GM18498 (cell line): ENCODE data around the gene CCNE1.

Source experiments
- ATAC-seq: cut with Tn5 transposase; IDR thresholded peaks from one replicate; pipeline ENCODE4 v1.9.1; 2021; ENCODE audit warnings: mild to moderate bottlenecking, moderate library complexity; ENCODE audit not compliant: unreplicated experiment

CCNE1 gene

DNA sequence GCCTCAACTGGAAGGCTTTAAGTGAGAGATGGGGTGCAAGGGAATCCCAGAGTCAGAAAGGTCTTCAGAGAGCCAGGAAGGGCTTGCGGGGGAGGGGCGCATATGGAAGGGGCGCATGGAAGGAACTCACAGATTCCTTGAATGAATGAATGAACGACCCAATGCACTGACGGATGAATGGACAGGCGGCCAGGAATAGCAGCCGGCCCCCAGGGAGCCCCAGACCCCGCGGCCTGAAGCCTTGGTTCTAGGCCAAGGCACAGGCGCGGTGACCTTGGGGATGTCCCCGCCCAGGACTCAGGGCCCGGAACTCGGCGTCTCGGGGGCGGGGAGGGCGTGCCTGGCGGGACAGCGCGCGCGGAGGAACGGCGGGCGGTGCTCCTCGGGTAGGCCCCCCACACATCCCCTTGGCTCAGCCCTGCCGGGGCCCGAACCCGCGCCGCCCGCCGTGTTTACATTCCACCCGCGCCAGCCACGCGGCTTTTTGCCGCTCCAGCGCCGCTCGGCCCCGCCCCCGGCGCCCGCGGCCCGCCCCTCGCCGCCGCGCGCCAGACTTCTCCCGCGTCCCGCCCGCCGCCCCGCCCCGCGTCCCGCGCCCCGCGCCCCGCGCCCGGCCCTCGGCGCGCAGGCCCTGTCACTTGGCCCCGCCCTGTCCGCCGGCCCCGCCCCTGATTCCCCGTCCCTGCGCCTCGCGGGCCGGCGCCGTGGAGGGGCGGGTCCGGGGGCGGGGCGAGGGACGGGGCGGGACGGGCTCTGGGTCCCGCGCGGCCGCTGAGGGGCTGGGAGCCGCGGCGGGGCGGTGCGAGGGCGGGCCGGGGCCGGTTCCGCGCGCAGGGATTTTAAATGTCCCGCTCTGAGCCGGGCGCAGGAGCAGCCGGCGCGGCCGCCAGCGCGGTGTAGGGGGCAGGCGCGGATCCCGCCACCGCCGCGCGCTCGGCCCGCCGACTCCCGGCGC, at the start of gene CCNE1:
TSS of gene CCNE1 (plus strand) at position 867 of the 955 bp plus-strand sequence. CDS start 565 bp downstream, outside the sequence.
- ATAC-seq: peak; percentile 80

DNA sequence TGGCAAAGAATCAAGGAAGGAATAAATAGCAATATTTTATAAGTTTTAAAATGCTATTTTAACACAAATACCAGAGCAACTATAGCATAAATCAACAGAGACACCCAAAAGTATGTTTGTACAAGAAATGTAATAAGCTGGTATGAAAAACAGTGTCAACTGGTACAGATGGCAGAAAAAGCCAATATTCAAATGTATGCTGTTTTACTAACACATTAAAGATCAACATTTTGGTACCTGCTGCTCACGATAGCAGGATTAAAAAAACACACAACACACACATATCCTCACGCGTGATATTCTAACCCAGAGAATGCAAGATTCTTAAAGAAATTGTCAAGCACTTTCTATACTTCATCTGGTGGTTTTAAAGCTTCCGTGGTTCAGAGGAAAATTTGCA, 48.6 kb upstream of the CCNE1 start:
- ATAC-seq: no peak

GRCh38 chr19:29764361-29764760, 47.4 kb upstream of the CCNE1 start:
- no peak for ATAC-seq

GRCh38 chr19:29766100-29766499, 45.7 kb upstream of the CCNE1 start:
- ATAC-seq: no peak

DNA sequence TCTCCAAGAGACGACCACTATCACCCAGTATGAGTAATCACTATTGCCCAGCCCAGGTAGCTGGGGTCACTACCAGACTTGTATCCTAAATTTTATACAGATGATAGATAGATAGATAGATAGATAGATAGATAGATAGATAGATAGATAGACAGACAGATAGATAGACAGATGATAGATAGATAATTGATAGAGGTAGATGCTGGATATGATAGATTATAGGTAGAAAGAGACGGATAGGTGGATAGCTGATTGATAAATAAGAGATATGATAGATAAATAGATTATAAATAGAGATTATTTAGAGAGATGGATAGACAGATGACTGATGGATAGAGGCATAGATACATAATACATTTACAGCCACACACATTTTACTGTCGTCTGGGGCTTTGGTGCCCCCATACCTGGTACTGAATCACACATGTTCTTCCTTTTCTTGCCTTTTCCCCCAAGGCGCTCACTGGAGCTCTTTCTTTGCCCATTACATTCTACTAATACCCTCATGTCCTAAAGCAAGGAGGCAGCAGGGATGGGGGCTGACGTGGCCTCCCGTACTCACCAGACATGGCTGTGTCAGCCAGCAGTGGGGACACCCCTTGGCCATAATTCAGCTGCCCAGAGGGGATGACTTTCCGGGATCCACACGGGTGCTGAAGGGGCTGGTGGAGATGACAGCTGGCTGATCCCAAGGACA, 44.6 kb upstream of the CCNE1 start:
- no peak for ATAC-seq

GRCh38 chr19:29768166-29768565, 43.6 kb upstream of the CCNE1 start:
- ATAC-seq: no peak

DNA sequence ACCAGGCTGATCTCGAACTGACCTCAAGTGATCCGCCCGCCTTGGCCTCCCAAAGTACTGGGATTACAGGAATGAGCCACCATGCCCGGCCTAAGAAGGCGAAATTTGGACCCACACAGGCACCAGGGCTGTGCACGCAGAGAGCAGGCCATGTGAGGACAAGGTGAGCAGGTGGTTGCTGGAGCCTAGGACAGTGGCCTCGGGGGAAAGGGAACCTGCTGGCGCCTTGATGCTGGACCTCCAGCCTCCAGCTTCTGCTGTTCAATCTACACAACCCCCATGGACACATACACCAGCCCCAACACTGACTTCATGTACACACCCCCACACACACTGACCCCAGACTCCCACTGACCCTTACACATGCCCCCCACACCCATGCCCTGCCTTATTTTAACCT, 41.8 kb upstream of the CCNE1 start:
- no peak for ATAC-seq

DNA sequence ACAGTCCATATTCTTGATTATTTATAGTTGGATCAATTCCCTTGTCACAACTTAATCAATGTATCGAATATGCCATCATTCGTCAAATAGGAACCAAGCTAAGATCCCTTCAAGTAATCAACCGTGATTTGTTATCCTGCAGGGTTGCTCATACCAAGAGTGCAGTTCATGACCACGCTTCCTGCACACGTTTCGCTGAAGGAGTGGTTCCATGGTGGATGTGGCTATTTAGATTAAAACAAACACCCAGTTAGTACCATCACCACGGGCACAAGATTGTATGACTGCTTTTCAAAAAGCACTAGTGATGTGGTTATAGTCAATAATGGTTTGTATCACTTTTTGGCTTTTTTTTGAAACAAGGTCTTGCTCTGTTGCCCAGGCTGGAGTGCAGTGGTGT, 41.1 kb upstream of the CCNE1 start:
- ATAC-seq: no peak

DNA sequence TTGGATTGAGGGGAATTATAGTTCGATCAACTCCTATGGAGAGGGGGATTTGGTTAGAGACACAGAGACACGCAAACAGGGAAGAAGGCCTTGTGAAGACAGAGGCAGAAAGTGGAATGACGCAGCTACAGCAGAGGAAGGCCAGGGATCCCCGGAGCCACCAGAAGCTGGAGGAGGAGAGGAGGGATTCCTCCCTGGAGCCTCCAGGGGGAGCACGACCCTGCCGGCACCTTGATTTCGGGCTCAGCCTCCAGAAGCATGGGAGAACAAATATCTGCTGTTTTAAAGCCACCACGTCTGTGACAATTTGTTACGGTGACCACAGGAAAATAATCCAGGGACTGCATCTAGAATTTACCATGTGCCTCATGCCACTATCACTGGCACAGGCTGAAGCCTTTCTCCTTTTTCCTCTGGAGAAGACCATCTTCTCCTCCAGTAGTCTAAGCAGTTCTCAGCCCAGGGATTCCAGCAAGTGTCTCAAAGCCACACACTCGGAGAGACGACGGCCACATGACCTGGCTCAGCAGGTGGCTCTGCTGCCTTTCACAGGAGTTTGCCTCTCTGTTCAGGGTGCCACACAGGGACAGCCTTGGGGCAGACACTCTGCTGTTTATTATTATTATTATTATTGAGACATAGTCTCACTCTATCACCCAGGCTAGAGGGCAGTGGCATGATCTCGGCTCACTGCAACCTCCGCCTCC, 39.9 kb upstream of the CCNE1 start:
- ATAC-seq: no peak

DNA sequence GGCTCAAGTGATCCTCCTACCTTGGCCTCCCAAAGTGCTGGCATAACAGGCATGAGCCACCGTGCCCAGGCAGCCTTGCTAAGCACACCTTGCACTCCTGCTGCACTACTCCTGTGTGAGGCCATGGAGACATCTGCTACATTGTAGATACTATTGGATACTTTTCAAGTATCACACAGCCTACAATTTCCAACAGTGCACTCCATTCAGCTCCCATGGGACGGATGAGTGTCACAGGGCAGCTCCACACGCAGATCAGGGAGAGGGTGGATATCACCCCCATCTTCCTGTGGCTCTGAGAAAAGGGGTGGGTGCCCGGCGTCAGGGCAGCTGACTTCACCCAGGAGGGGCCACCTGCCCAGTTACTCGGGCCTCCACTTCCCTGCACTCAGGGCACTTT, 39.1 kb upstream of the CCNE1 start:
- ATAC-seq: no peak

GRCh38 chr19:29773141-29773540, 38.6 kb upstream of the CCNE1 start:
- ATAC-seq: no peak

DNA sequence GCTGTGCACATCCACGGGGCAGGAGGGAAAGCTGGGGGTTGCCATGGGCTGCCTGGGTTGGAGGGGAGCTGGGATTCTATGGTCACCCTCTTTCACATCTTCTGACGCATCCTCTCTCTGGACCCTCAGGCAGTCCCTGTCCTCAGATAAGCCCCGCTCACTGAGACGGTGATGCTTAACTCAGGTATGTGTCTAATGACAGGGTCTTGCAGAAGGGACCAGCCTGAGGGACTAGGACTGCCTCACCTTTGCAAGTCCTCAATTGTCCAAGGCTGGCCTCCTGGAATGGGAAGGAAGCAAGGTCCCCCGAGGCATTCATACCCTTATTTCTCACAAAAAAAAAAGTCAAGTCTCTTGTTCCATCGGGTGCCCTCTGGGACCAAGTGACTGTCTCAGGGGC, 37.7 kb upstream of the CCNE1 start:
- ATAC-seq: no peak

DNA sequence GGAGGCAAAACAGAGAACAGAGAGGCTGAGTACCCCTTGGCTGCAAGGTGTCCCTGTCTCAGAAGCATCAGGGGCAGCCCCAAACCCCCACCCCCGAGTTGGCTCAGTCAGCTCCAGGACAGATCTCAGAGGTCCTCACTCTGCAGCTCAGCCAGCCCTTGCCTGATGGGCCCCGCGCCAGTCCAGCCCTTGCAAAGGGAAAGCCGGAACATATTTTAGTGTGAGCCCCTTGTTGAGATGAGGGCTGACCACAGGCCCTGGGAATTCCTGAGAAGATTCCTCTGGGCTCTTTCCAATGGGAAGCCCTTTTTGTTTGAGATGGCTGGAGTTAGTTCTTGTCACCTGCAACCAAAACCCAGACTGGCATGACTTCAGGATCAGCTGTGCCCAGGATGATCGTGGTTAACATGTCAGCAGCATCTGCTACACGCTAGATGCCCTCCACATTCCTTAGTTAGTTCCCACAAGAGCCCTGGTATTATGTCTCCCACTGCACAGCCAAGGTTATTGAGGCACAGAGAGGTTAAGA, 33.9 kb upstream of the CCNE1 start:
- ATAC-seq: no peak

- no peak for ATAC-seq
Observed at GRCh38 chr19:29779921-29780320, 31.9 kb upstream of the CCNE1 start.

DNA sequence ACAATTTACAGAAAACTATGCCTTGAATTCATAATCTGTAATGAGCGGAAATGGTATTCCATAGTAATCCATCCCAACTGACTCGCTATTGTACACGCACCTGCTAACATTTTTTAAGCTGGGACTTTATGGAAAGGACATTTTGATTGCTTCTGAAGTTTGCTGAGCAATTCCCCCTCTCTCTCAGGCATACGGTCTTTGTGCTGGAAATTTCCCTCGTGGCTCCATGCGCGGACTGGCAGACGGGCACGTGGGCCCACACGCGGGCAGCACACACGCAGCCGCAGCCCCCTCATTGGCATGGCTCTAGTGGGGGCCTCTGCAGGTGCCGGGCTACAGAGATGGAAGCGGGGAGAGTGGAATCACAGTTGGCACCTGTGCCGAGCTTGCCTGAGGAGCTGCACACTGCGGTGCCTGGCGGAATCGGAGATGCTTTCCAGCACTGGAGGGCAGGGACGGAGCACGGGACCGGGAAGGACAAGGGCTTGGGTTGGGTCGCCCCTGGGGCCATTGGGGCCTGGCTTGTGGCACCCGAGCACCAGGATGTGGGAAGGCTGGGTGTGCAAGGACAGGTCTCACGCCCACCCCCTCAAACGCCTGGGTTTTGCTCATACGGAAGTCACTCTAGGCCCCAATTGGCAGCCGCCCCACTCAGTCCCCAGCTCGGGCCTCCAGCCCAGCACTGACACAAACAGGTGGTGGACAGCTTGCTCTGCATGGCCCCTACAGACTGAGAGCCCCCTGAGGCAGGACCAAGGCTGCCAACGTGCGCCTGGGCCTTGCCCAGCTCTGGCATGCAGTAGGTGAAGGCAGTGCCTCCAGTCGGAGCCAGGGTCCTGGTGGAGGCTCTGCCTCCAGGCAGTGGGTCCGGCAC, 30.2 kb upstream of the CCNE1 start:
- ATAC-seq: no peak

DNA sequence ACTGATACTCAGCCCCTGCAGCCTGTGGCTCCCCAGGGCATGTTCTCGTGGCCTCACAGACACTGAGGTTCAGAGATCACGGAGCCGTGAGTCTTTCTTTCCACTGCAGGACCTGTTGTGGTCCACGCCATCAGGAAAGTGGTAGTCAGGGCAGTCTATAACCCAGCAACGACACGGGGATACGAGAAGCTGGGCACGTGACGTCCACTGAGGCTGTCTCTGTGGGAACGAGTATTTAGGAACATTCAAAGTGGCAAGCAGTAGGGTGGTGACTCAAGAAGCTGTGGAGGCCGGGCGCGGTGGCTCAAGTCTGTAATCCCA, 29.6 kb upstream of the CCNE1 start:
- no peak for ATAC-seq

DNA sequence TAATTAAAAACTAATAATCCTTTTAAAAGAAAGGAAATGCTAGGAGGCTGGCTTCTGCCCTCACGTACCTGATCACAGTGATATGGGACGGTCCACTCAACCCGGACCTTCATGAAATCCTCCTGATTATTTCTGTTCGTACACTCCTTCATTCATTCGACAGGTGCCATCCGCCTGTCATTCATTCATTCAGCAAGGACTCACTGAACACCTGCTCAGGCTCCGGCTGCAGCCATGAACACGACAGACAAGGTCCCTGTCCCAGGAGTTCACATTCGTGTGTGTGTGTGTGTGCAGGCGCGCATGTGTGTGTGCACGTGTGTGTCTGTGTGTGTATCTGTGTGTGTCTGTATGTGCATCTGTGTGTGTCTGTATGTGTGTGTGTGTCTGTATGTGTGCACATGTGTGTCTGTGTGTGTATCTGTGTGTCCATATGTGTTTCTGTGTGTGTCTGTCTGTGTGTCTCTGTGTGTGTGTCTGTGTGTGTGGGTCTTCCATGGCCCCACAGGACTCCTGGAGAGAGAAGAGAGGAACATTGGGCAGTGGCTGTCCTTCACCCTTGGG, 28.1 kb upstream of the CCNE1 start:
- no peak for ATAC-seq

GRCh38 chr19:29784598-29785223, 27.1 kb upstream of the CCNE1 start:
- no peak for ATAC-seq

- no peak for ATAC-seq
Observed at GRCh38 chr19:29785360-29785759, 26.4 kb upstream of the CCNE1 start.
